ENCODE results near the gene NFE2L1. TPM values are rescaled to one million over a fixed set of nuclear protein-coding genes. Genes with fewer than 3 reads are reported as not detected.

NFE2L1 gene
- total RNA-seq, 1 experiment from 2014 or later: 149 TPM

DNA sequence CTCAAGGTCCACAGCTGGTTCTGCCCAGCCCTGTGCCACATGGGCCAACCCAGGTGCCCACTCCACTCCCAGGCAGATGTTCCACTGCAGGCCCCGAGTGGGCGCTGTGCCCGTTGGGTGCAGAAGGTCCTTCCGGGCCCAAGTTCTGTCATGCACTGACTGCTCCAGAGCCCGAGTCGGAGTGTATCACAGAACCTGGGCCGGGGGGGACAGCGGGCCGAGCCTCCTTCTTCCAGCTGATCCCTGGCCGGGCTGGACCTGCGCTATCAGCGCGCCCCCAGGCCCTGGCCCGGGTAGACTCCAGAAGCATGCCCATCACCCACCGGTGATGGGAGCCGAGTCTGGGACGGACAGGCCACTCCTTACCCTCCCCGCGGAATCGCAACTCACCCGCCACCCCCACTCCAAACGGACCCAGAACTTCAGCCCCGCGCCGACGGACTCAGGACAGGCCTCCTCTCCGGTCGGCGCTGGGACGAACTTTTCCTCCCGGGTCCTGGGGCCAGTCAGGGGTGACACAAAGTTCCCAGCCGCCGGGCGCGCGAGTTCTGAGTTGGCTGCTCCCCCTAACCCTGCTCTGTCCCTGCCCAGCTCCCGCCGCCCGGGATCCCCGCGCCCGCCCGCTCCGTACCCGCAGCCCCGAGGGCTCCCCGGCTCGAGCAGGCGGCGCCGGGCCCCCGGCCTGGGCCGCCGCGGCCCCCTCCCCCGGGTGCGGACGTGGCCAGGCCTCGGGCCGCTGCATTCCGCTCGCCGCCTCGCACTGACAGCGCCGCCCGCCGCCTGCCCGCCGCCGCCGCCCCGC is 10.9 kb upstream of the NFE2L1 start, which contains the start of gene COPZ2:
Gene COPZ2 (minus strand): TSS at position 762 of the 802 bp plus-strand sequence. CDS start 20 bp downstream, at position 742.
- no TSS peak for BruUV-seq (replicated peaks)
- ChIA-PET POLR2A (ENCODE audit: low non-redundant PET) (no interaction called here), CTCF (interaction anchor here (0.7 to 1.4 kb wide), 2 partner anchors 11 to 66 kb away, joined by 3 read pairs; partner anchors contain the start of gene CDK5RAP3)
- intact Hi-C loops (cut with micrococcal nuclease; ENCODE audit: unreplicated experiment): no loop called here
- no peak within 1 kb of the TSS for H3K27ac ChIP-seq (ENCODE audit: low read depth, low read length, poor library complexity, severe bottlenecking)
- peaks cover 10% of the 10 kb centered on the region for H3K27me3 ChIP-seq (replicated peaks; ENCODE audit: insufficient read depth, low read depth, low read length, poor library complexity)
- no peak for TF ChIP-seq EZH2 (IDR thresholded peaks at IDR 0.05; ENCODE audit: borderline replicate concordance, low read depth, low read length, poor library complexity, severe bottlenecking)
- TF ChIP-seq, protein P1, sequence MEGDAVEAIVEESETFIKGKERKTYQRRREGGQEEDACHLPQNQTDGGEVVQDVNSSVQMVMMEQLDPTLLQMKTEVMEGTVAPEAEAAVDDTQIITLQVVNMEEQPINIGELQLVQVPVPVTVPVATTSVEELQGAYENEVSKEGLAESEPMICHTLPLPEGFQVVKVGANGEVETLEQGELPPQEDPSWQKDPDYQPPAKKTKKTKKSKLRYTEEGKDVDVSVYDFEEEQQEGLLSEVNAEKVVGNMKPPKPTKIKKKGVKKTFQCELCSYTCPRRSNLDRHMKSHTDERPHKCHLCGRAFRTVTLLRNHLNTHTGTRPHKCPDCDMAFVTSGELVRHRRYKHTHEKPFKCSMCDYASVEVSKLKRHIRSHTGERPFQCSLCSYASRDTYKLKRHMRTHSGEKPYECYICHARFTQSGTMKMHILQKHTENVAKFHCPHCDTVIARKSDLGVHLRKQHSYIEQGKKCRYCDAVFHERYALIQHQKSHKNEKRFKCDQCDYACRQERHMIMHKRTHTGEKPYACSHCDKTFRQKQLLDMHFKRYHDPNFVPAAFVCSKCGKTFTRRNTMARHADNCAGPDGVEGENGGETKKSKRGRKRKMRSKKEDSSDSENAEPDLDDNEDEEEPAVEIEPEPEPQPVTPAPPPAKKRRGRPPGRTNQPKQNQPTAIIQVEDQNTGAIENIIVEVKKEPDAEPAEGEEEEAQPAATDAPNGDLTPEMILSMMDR (conservative IDR thresholded peaks at IDR 0.05; ENCODE audit: low read depth, low read length): peak; percentile 64
- no peaks in the 10 kb centered on the region for H3K36me3 ChIP-seq (ENCODE audit: insufficient read depth, low read length, poor library complexity, severe bottlenecking)
- H3K9me3 ChIP-seq (ENCODE audit: low read depth, low read length, poor library complexity, severe bottlenecking): no peaks in the 10 kb centered on the region
- no peaks in the 10 kb centered on the region for H3K4me1 ChIP-seq (ENCODE audit: insufficient read depth, low read length, poor library complexity, severe bottlenecking)
- H3K4me3 ChIP-seq (ENCODE audit: low read depth, low read length, poor library complexity, severe bottlenecking): peak within 1 kb of the TSS; percentile 54
- peak; percentile 40 for DNase-seq (ENCODE audit: low spot score)

DNA sequence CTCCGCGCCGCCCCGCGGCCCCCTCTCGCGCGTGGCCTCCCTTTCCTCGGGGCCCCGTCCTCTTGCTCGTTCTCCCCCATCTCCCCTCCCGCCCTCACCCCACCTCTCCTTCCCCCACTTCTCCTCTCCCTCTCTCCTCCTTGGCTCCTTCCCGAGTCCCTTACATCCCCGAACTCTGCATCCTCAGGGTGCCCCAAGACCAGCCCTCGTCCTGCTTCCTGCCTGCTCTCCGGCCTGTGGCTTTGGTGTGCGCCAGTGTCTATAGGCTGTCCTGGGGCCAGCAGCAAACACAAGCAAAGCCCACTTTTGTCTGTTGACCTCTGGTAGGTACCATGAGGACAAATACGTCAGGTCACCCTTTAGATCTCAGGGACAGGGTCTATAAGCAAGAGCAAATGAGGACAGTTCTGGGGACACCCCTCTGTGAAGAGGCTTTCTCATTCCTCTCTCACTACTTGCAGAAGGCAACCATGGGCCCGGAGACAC is 10.3 kb upstream of the NFE2L1 start:
- TF ChIP-seq EZH2 (IDR thresholded peaks at IDR 0.05; ENCODE audit: borderline replicate concordance, low read depth, low read length, poor library complexity, severe bottlenecking): no peak
- TF ChIP-seq, protein P1 (conservative IDR thresholded peaks at IDR 0.05; ENCODE audit: low read depth, low read length): no peak
- Histone ChIP-seq H3K4me1 (ENCODE audit: insufficient read depth, low read length, poor library complexity, severe bottlenecking) (peaks cover under 1% of the 10 kb centered on the region), H3K4me3 (ENCODE audit: low read depth, low read length, poor library complexity, severe bottlenecking) (peak overlapping the region; percentile 54), H3K27ac (ENCODE audit: low read depth, low read length, poor library complexity, severe bottlenecking) (no peak overlapping the region), H3K9me3 (ENCODE audit: low read depth, low read length, poor library complexity, severe bottlenecking) (no peaks in the 10 kb centered on the region), H3K36me3 (ENCODE audit: insufficient read depth, low read length, poor library complexity, severe bottlenecking) (no peaks in the 10 kb centered on the region), H3K27me3 (replicated peaks; ENCODE audit: insufficient read depth, low read depth, low read length, poor library complexity) (peaks cover 10% of the 10 kb centered on the region)
- BruUV-seq (replicated peaks): no TSS peak
- CTCF ChIA-PET: no interaction called here
- POLR2A ChIA-PET (ENCODE audit: low non-redundant PET): no interaction called here
- intact Hi-C loops (cut with micrococcal nuclease; ENCODE audit: unreplicated experiment): no loop called here
- DNase-seq (ENCODE audit: low spot score): no peak

DNA sequence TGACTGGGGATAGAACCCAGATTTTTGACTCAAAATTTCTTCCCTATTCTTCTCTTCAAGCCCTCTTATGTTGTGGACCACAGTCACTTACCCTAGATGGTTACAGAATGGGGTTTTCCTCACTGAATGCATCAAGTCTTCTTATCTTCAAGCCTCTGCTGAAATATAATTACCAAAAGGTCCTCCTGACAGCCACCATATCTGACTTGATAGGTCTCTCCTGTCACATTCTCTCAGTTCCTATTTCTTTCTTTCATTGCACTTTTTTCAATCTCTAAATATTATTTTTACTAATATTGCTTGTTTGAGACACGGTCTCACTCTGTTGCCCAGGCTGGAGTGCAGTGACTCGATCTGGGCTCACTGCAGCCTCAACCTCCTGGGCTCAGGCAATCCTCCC is 9.5 kb upstream of the NFE2L1 start:
- intact Hi-C loops (cut with micrococcal nuclease; ENCODE audit: unreplicated experiment): no loop called here
- no peaks in the 10 kb centered on the region for H3K36me3 ChIP-seq (ENCODE audit: insufficient read depth, low read length, poor library complexity, severe bottlenecking)
- TF ChIP-seq EZH2 (IDR thresholded peaks at IDR 0.05; ENCODE audit: borderline replicate concordance, low read depth, low read length, poor library complexity, severe bottlenecking): no peak
- TF ChIP-seq, protein P1 (conservative IDR thresholded peaks at IDR 0.05; ENCODE audit: low read depth, low read length): no peak
- CTCF ChIA-PET: no interaction called here
- POLR2A ChIA-PET (ENCODE audit: low non-redundant PET): interaction anchor here (0.7 kb wide), 1 partner anchor 15 kb away, joined by 3 read pairs; no protein-coding TSS in a partner anchor
- no peak for DNase-seq (ENCODE audit: low spot score)
- no TSS peak for BruUV-seq (replicated peaks)
- no peaks in the 10 kb centered on the region for H3K9me3 ChIP-seq (ENCODE audit: low read depth, low read length, poor library complexity, severe bottlenecking)
- H3K27ac ChIP-seq (ENCODE audit: low read depth, low read length, poor library complexity, severe bottlenecking): no peak overlapping the region
- no peak overlapping the region for H3K4me3 ChIP-seq (ENCODE audit: low read depth, low read length, poor library complexity, severe bottlenecking)
- H3K4me1 ChIP-seq (ENCODE audit: insufficient read depth, low read length, poor library complexity, severe bottlenecking): peaks cover 3% of the 10 kb centered on the region
- peaks cover 10% of the 10 kb centered on the region for H3K27me3 ChIP-seq (replicated peaks; ENCODE audit: insufficient read depth, low read depth, low read length, poor library complexity)
